GM12891 (cell line): ENCODE data around the gene PIK3R2.

Experiments used
- PAX5 ChIP-seq: IDR thresholded peaks from 2 replicates; pipeline ENCODE4 v1.6.1; 2011; ENCODE audit warnings: low read length, moderate library complexity, mild to moderate bottlenecking; ENCODE audit not compliant: insufficient read depth, severe bottlenecking
- POLR2A ChIP-seq: IDR thresholded peaks from 2 replicates; pipeline ENCODE4 v1.6.1; 2011; ENCODE audit warnings: low read depth, low read length, control low read depth
- POLR2AphosphoS5 ChIP-seq: IDR thresholded peaks from 2 replicates; pipeline ENCODE4 v1.6.1; 2011; ENCODE audit warnings: low read depth, low read length, control low read depth
- TAF1 ChIP-seq: IDR thresholded peaks from 2 replicates; pipeline ENCODE4 v1.6.1; 2011; ENCODE audit warnings: low read depth, low read length, control low read depth

DNA sequence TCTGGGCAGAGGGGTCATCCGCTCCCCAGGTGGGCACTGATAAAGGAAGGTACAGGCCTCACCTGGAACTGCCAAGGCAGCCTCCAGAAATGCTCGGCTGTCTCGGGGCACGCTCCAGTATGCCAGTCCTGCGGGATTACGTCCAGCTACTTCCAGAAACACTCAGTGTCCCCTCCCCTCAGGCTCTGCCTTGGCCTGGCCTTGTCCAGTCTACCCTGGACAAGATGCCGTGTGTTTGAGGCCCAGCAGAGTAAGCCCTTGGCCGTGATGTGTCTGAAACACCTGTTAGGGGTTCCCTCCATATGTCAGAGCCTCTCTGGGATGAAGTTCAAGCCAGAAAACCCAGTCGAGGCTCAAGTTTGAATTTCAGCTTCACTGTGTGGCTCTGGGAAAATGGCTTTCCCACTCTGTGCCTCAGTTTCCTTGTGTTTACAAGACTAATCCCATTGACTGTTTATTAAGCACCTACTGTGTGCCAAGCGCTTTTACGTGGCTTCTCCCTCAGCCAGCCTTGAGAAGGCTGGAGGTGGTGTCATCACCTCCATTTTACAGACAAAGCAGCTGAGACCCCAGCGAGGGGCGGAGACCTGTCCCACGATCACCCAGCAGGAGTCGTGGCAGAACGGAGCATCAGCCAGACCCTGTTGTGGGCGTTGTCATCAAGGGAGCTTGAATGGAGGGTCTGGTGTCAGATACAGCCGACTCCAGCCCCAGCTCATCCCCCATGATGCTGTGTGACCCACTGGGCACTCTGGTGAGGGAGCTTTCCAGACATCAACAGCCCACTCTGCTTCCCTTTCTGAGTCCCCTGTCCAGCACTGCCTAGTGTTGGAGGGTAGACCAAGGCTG lies 2.0 kb upstream of the PIK3R2 start:
- TF ChIP-seq POLR2A = no peak
- TF ChIP-seq POLR2AphosphoS5 = no peak; the same call in 1 of the 2 replicates
- TF ChIP-seq PAX5 = no peak
- TF ChIP-seq TAF1 = no peak
